Measurements from ENCODE around the gene CACNA1E.

Gene CACNA1E

DNA sequence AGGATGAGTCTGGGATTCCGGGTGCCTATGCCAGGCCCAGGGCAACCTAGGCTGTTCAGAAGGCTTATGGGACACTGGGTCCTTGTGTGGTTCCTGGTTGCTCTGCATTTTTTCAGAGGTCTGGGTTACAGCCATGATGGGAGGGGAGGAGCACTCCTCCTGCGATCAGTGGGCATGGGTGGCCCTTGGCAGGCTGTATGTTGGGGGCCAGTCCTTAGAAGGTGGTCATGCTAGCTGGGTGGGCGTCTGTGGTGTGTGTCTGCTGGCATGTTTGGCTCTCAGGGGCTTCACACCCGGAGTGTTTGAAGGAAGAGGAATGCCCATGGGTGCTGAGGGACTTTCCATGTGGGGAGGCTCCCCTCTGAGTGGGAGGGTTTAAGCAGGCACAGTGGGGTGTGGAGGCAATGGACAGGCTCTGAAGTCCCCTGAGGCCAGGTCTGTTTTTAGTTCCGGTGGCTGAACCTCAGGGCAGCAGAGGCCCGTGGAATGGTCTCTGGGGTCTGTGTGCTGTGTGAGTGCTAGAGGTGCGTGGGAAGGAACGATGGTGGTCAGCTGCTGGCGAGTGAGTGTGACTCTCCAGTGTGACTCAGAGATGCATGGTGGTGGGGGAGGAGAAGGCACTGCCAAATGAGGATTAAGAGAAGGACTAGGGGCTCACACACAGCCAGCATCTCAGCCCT is 25.3 kb downstream of the CACNA1E start:
- Histone ChIP-seq H3K27me3 (ENCODE audit: low read length) (no peaks in the 10 kb centered on the region), H3K36me3 (ENCODE audit: low read length) (no peaks in the 10 kb centered on the region), H3F3A (ENCODE audit: insufficient read depth) (no peaks in the 10 kb centered on the region), H2AFZ (ENCODE audit: low read depth, low read length, severe bottlenecking) (no peak overlapping the region), H3K9ac (ENCODE audit: low read length) (no peak overlapping the region), H3K9me2 (replicated peaks; ENCODE audit: insufficient read depth, low read length) (no peaks in the 10 kb centered on the region), H3K27ac (ENCODE audit: low read depth, low read length) (no peak overlapping the region), H3K4me3 (ENCODE audit: insufficient read depth, low read length, poor library complexity, severe bottlenecking) (no peak overlapping the region), H4K20me1 (ENCODE audit: low read depth, low read length) (no peaks in the 10 kb centered on the region), H3K9me3 (ENCODE audit: insufficient read depth, low read length) (no peaks in the 10 kb centered on the region), H3K4me2 (ENCODE audit: low read depth, low read length, poor library complexity, severe bottlenecking) (no peak overlapping the region), H3K79me2 (ENCODE audit: insufficient read depth, low read length) (no peaks in the 10 kb centered on the region)
- TF ChIP-seq, protein P1, sequence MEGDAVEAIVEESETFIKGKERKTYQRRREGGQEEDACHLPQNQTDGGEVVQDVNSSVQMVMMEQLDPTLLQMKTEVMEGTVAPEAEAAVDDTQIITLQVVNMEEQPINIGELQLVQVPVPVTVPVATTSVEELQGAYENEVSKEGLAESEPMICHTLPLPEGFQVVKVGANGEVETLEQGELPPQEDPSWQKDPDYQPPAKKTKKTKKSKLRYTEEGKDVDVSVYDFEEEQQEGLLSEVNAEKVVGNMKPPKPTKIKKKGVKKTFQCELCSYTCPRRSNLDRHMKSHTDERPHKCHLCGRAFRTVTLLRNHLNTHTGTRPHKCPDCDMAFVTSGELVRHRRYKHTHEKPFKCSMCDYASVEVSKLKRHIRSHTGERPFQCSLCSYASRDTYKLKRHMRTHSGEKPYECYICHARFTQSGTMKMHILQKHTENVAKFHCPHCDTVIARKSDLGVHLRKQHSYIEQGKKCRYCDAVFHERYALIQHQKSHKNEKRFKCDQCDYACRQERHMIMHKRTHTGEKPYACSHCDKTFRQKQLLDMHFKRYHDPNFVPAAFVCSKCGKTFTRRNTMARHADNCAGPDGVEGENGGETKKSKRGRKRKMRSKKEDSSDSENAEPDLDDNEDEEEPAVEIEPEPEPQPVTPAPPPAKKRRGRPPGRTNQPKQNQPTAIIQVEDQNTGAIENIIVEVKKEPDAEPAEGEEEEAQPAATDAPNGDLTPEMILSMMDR (IDR thresholded peaks at IDR 0.05; ENCODE audit: insufficient read depth, low read length, poor library complexity, severe bottlenecking), result no peak
- no peak for TF ChIP-seq EZH2phosphoT487 (conservative IDR thresholded peaks at IDR 0.05; ENCODE audit: low read length)

DNA sequence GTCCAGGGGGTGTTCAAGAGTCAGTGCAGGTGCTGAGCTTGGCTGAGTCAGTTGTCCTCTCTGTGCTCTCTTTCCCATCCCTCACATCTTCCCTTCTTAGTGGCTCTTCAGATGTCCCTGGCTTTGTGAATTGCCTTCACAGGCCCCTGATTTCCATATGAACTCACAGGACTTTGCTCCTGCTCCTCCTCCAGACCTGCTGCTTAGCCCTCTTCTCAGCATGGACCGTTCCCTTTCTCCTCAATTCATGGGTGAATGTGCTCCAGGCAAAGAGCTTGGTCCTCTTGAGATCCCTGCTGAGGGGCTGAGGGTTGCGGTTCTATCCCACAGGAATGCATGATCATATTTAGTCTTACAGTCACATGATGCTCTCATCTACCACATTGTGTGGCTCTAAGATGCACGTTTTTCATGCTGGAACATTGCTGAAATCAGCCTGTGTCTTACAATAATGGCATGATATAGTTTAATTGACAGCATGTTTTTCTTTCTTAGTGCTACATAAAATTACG is 30.5 kb downstream of the CACNA1E start:
- Histone ChIP-seq H3K9me3 (ENCODE audit: insufficient read depth, low read length) (no peaks in the 10 kb centered on the region), H3K27me3 (ENCODE audit: low read length) (no peaks in the 10 kb centered on the region), H3K27ac (ENCODE audit: low read depth, low read length) (no peak overlapping the region), H3K4me2 (ENCODE audit: low read depth, low read length, poor library complexity, severe bottlenecking) (no peak overlapping the region), H3F3A (ENCODE audit: insufficient read depth) (no peaks in the 10 kb centered on the region), H3K36me3 (ENCODE audit: low read length) (no peaks in the 10 kb centered on the region), H4K20me1 (ENCODE audit: low read depth, low read length) (no peaks in the 10 kb centered on the region), H3K9ac (ENCODE audit: low read length) (no peak overlapping the region), H3K4me3 (ENCODE audit: insufficient read depth, low read length, poor library complexity, severe bottlenecking) (no peak overlapping the region), H3K9me2 (replicated peaks; ENCODE audit: insufficient read depth, low read length) (no peaks in the 10 kb centered on the region), H2AFZ (ENCODE audit: low read depth, low read length, severe bottlenecking) (no peak overlapping the region), H3K79me2 (ENCODE audit: insufficient read depth, low read length) (no peaks in the 10 kb centered on the region)
- TF ChIP-seq, protein P1 (IDR thresholded peaks at IDR 0.05; ENCODE audit: insufficient read depth, low read length, poor library complexity, severe bottlenecking), result no peak
- TF ChIP-seq EZH2phosphoT487 (conservative IDR thresholded peaks at IDR 0.05; ENCODE audit: low read length), result no peak

DNA sequence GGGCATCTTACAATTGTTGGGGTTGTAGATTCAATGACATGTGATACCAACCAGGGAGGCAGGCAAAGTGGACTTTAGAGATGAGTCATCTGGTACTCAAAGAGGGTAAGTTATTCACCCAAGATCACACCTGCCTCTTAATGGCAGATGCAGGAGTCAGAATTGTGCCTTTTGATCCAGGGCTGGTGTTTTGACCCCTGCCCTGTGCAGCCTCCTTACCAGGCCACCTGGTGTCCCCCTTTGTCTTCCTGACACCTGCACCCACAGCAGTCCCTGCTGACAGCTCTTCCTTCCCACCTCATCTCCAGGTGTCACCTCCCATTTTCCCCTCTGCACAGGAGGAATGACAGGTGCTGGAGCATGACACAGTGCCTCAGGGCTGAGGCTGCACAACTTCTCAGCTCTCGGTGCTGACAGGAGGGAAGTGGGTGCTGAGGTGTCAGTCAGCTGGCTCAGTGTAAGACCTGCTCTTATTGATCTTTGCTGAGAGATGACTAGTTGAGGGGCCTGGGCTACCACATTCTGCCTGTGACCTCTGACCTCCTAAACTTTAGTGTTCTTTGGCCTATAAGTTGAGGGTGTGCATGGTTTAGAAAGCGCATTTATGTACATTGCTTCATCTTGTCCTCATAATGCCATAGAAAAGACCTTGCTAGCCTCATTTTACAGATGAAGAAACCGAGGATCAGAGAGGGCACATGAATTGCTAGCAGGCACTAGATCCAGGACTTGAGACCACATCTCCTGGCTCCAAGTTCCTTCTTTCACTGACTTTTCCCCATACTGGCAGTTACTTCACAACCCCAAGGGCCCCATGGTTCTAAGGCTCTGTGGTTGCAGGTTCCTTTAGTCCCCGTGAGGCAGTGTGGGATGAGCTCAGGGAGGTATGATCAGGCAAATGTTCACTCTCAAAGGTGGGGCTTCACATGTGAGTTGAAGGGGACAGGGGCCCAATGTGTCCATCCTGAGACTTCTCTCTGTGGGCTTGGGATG is 31.3 kb downstream of the CACNA1E start:
- Histone ChIP-seq H4K20me1 (ENCODE audit: low read depth, low read length) (no peaks in the 10 kb centered on the region), H3K9ac (ENCODE audit: low read length) (no peak overlapping the region), H2AFZ (ENCODE audit: low read depth, low read length, severe bottlenecking) (no peak overlapping the region), H3K27me3 (ENCODE audit: low read length) (no peaks in the 10 kb centered on the region), H3K9me3 (ENCODE audit: insufficient read depth, low read length) (no peaks in the 10 kb centered on the region), H3K36me3 (ENCODE audit: low read length) (no peaks in the 10 kb centered on the region), H3K4me2 (ENCODE audit: low read depth, low read length, poor library complexity, severe bottlenecking) (no peak overlapping the region), H3K79me2 (ENCODE audit: insufficient read depth, low read length) (no peaks in the 10 kb centered on the region), H3K4me3 (ENCODE audit: insufficient read depth, low read length, poor library complexity, severe bottlenecking) (no peak overlapping the region), H3K27ac (ENCODE audit: low read depth, low read length) (no peak overlapping the region), H3F3A (ENCODE audit: insufficient read depth) (no peaks in the 10 kb centered on the region), H3K9me2 (replicated peaks; ENCODE audit: insufficient read depth, low read length) (no peaks in the 10 kb centered on the region)
- TF ChIP-seq, protein P1 (IDR thresholded peaks at IDR 0.05; ENCODE audit: insufficient read depth, low read length, poor library complexity, severe bottlenecking), result no peak
- TF ChIP-seq EZH2phosphoT487 (conservative IDR thresholded peaks at IDR 0.05; ENCODE audit: low read length), result no peak

Data from SU-DHL-6 (cell line).